C4-2B (cell line): ENCODE results near the gene ZNF516.

ENCODE experiments used
- H3K27ac ChIP-seq: fragments of 450-650 bp; 2 replicates; pipeline ENCODE4 v1.5.1; 2017
- ZFX ChIP-seq: fragments of 450-650 bp; IDR thresholded peaks from 2 replicates; pipeline ENCODE4 v1.6.1; 2017
- TF ChIP-seq, protein P1 (sequence below): fragments of 450-650 bp; conservative IDR thresholded peaks from 2 replicates; pipeline ENCODE4 v1.5.1; 2017; ENCODE audit warnings: mild to moderate bottlenecking

The ZNF516 gene

DNA sequence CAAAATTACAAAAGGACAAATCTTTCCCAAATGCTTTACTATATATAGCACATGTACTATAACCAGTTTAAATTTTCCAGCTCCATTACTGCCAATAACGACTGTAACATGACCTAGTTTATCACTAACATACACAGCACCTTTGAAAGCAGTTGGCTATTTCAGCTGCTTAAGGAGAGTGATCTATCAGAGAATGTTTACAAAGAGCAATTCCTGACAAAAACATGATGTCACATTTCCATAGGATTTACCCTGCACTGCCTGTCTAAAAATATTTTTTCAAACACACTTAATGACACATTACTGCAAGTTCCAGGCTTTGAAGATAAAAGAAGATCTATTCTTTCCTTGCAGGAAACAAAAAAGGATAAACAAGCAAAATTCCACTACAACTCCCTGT, 40.6 kb downstream of the ZNF516 start:
- TF ChIP-seq, protein P1, sequence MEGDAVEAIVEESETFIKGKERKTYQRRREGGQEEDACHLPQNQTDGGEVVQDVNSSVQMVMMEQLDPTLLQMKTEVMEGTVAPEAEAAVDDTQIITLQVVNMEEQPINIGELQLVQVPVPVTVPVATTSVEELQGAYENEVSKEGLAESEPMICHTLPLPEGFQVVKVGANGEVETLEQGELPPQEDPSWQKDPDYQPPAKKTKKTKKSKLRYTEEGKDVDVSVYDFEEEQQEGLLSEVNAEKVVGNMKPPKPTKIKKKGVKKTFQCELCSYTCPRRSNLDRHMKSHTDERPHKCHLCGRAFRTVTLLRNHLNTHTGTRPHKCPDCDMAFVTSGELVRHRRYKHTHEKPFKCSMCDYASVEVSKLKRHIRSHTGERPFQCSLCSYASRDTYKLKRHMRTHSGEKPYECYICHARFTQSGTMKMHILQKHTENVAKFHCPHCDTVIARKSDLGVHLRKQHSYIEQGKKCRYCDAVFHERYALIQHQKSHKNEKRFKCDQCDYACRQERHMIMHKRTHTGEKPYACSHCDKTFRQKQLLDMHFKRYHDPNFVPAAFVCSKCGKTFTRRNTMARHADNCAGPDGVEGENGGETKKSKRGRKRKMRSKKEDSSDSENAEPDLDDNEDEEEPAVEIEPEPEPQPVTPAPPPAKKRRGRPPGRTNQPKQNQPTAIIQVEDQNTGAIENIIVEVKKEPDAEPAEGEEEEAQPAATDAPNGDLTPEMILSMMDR = no peak
- TF ChIP-seq ZFX = no peak
- no peak overlapping the region for H3K27ac ChIP-seq

GRCh38 chr18:76453932-76454331, 41.1 kb downstream of the ZNF516 start:
- no peak for TF ChIP-seq ZFX
- no peak overlapping the region for H3K27ac ChIP-seq

- no peak overlapping the region for H3K27ac ChIP-seq
- TF ChIP-seq ZFX = no peak
- TF ChIP-seq, protein P1 = no peak
These were observed 41.9 kb downstream of the ZNF516 start for GRCh38 chr18:76453057-76453561.

GRCh38 chr18:76452357-76452756, 42.7 kb downstream of the ZNF516 start:
- no peak overlapping the region for H3K27ac ChIP-seq
- no peak for TF ChIP-seq ZFX
- TF ChIP-seq, protein P1 = no peak

- H3K27ac ChIP-seq = no peak overlapping the region
- TF ChIP-seq, protein P1 = no peak
- no peak for TF ChIP-seq ZFX
These were observed 43.4 kb downstream of the ZNF516 start for GRCh38 chr18:76451396-76452331.

- TF ChIP-seq, protein P1 = no peak
- TF ChIP-seq ZFX = no peak
- H3K27ac ChIP-seq = no peak overlapping the region
These were observed 44.3 kb downstream of the ZNF516 start for GRCh38 chr18:76450452-76451395.

GRCh38 chr18:76449111-76449453, 46.0 kb downstream of the ZNF516 start:
- TF ChIP-seq ZFX = no peak
- TF ChIP-seq, protein P1 = no peak
- no peak overlapping the region for H3K27ac ChIP-seq
